PC-9 (cell line): ENCODE data around the gene ERMARD.

Experiments used
- CTCF ChIP-seq: fragments of 200-600 bp; sonication (generic); conservative IDR thresholded peaks from 2 replicates; pipeline ENCODE4 v1.6.1; 2017; ENCODE audit warnings: mixed run types, antibody characterized with exemption, mild to moderate bottlenecking, moderate library complexity
- EZH2 ChIP-seq: fragments of 200-600 bp; sonication (generic); IDR thresholded peaks from 2 replicates; pipeline ENCODE4 v1.8.0; 2017; ENCODE audit warnings: antibody characterized with exemption, low read depth

DNA sequence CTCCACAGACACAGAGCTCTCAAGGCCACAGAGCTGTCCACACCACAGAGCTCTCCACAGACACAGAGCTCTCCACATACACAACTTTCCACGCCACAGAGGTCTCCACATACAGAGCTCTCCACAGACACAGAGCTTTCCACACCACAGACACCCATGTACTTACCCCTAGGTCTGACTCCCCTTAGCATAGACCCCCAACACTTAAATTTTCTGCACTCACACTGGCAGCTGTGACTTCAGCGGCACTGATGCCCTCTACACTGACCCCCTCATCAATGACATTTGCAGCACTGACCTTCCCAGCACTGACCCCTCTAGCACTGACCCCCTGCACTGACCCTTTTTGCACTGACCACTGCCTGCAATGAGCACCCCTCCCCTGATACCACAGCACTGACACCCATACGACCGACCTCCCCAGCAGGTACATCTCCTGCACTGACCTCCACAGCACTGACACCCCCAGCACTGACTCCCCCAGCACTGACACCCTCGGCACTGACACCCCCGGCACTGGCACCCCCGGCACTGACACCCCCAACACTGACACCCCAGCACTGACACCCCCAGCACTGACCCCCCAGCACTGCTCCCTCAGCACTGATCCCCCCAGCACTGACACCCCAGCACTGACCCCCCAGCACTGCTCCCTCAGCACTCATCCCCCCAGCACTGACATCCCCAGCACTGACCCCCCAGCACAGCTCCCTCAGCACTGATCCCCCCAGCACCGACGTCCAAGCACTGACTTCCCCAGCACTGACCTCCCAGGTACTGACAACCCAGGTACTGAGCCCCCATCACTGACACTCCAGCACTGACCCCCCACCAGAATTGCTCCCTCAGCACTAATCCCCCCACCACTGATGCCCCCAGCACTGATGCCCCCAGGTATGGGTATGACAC, 56.5 kb downstream of the ERMARD start:
- TF ChIP-seq CTCF, result no peak
- TF ChIP-seq EZH2, result no peak
